Loucy (cell line): Measurements from ENCODE around the gene TLE2.

Experiments
- H2AFZ ChIP-seq: fragments of 200-600 bp; sonication (generic); 2 replicates; pipeline ENCODE4 v1.6.0; 2016; ENCODE audit warnings: antibody characterized with exemption, mild to moderate bottlenecking, low read length, moderate library complexity
- H3F3A ChIP-seq: fragments of 200-600 bp; 2 replicates; pipeline ENCODE4 v1.6.0; 2016; ENCODE audit warnings: antibody characterized with exemption, low read depth, mild to moderate bottlenecking
- H3K27me3 ChIP-seq: fragments of 200-600 bp; sonication (generic); 2 replicates; pipeline ENCODE4 v1.6.1; 2014; ENCODE audit warnings: low read length, mild to moderate bottlenecking; ENCODE audit not compliant: insufficient read depth, poor library complexity, severe bottlenecking
- H3K36me3 ChIP-seq: fragments of 200-600 bp; sonication (generic); 2 replicates; pipeline ENCODE4 v1.6.1; 2016; ENCODE audit warnings: low read length; ENCODE audit not compliant: insufficient read depth
- H3K4me1 ChIP-seq: fragments of 200-600 bp; sonication (generic); 2 replicates; pipeline ENCODE4 v1.5.1; 2014; ENCODE audit warnings: low read length, mild to moderate bottlenecking; ENCODE audit not compliant: insufficient read depth, poor library complexity, severe bottlenecking
- H3K4me2 ChIP-seq: fragments of 200-600 bp; sonication (generic); 2 replicates; pipeline ENCODE4 v1.6.0; 2014; ENCODE audit warnings: antibody characterized with exemption, low read length, low read depth, mild to moderate bottlenecking; ENCODE audit not compliant: poor library complexity, severe bottlenecking
- H3K4me3 ChIP-seq: fragments of 200-600 bp; sonication (generic); 2 replicates; pipeline ENCODE4 v1.5.1; 2014; ENCODE audit warnings: low read length, mild to moderate bottlenecking, mixed read lengths; ENCODE audit not compliant: poor library complexity, severe bottlenecking
- H3K79me2 ChIP-seq: fragments of 200-600 bp; sonication (generic); 2 replicates; pipeline ENCODE4 v1.6.1; 2014; ENCODE audit warnings: low read length; ENCODE audit not compliant: insufficient read depth
- H3K9ac ChIP-seq: fragments of 200-600 bp; sonication (generic); 2 replicates; pipeline ENCODE4 v1.6.0; 2014; ENCODE audit warnings: mild to moderate bottlenecking, low read depth, low read length, moderate library complexity; ENCODE audit not compliant: poor library complexity, severe bottlenecking
- H3K9me2 ChIP-seq: fragments of 200-600 bp; sonication (generic); replicated peaks from 2 replicates; pipeline ENCODE4 v1.6.1; 2016; ENCODE audit warnings: low read depth, low read length, mixed read lengths
- H3K9me3 ChIP-seq: fragments of 200-600 bp; sonication (generic); 2 replicates; pipeline ENCODE4 v1.6.1; 2014; ENCODE audit warnings: mild to moderate bottlenecking, antibody characterized with exemption, low read length, low read depth; ENCODE audit not compliant: insufficient read depth
- H4K20me1 ChIP-seq: fragments of 200-600 bp; sonication (generic); 2 replicates; pipeline ENCODE4 v1.6.0; 2014; ENCODE audit warnings: antibody characterized with exemption, low read length, mild to moderate bottlenecking; ENCODE audit not compliant: insufficient read depth, poor library complexity, severe bottlenecking
- CTCF ChIP-seq: fragments of 200-600 bp; sonication (generic); conservative IDR thresholded peaks from 2 replicates; pipeline ENCODE4 v1.5.1; 2014; ENCODE audit warnings: mild to moderate bottlenecking, antibody characterized with exemption, low read length
- EZH2phosphoT487 ChIP-seq: fragments of 200-600 bp; IDR thresholded peaks from 2 replicates; pipeline ENCODE4 v1.6.1; 2018; ENCODE audit warnings: antibody characterized with exemption, mild to moderate bottlenecking, moderate library complexity, borderline replicate concordance

The TLE2 gene

GRCh38 chr19:3055741-3056416 lies 26.8 kb upstream of the TLE2 start:
- Histone ChIP-seq H3K36me3 (peaks cover 61% of the 10 kb centered on the region; the same call in 1 of the 2 replicates), H3K4me3 (no peak overlapping the region), H3K4me1 (no peaks in the 10 kb centered on the region), H3K27me3 (no peaks in the 10 kb centered on the region), H3K9me3 (no peaks in the 10 kb centered on the region), H4K20me1 (peaks cover 62% of the 10 kb centered on the region), H3K9ac (no peak overlapping the region), H3K9me2 (no peaks in the 10 kb centered on the region), H2AFZ (no peak overlapping the region), H3K4me2 (no peak overlapping the region), H3F3A (no peaks in the 10 kb centered on the region; the same call in 1 of the 2 replicates), H3K79me2 (peaks cover 47% of the 10 kb centered on the region)
- no peak for TF ChIP-seq EZH2phosphoT487
- no peak for TF ChIP-seq CTCF

GRCh38 chr19:3054972-3055740 lies 26.1 kb upstream of the TLE2 start:
- peaks cover 61% of the 10 kb centered on the region; the same call in 1 of the 2 replicates for H3K36me3 ChIP-seq
- H3F3A ChIP-seq, result no peaks in the 10 kb centered on the region; the same call in 1 of the 2 replicates
- no peaks in the 10 kb centered on the region for H3K27me3 ChIP-seq
- no peaks in the 10 kb centered on the region for H3K4me1 ChIP-seq
- no peak overlapping the region for H3K4me3 ChIP-seq
- TF ChIP-seq CTCF, result no peak
- TF ChIP-seq EZH2phosphoT487, result no peak
- peaks cover 55% of the 10 kb centered on the region for H4K20me1 ChIP-seq
- H3K4me2 ChIP-seq, result no peak overlapping the region
- H3K9me2 ChIP-seq, result no peaks in the 10 kb centered on the region
- no peak overlapping the region for H3K9ac ChIP-seq
- H3K9me3 ChIP-seq, result no peaks in the 10 kb centered on the region
- H3K79me2 ChIP-seq, result peaks cover 40% of the 10 kb centered on the region
- no peak overlapping the region for H2AFZ ChIP-seq

GRCh38 chr19:3054265-3054971 lies 25.3 kb upstream of the TLE2 start:
- no peaks in the 10 kb centered on the region; the same call in 1 of the 2 replicates for H3F3A ChIP-seq
- H3K27me3 ChIP-seq, result no peaks in the 10 kb centered on the region
- H3K9me3 ChIP-seq, result no peaks in the 10 kb centered on the region
- no peak overlapping the region for H3K4me2 ChIP-seq
- H3K4me1 ChIP-seq, result no peaks in the 10 kb centered on the region
- peaks cover 33% of the 10 kb centered on the region for H3K79me2 ChIP-seq
- peaks cover 47% of the 10 kb centered on the region for H4K20me1 ChIP-seq
- no peak overlapping the region for H3K4me3 ChIP-seq
- H3K36me3 ChIP-seq, result peaks cover 55% of the 10 kb centered on the region; the same call in 1 of the 2 replicates
- no peak overlapping the region for H2AFZ ChIP-seq
- H3K9ac ChIP-seq, result no peak overlapping the region
- TF ChIP-seq EZH2phosphoT487 (no peak), CTCF (no peak)
- H3K9me2 ChIP-seq, result no peaks in the 10 kb centered on the region
